HepG2 (cell line): ENCODE results near the gene RABGEF1. TPM values are rescaled to one million over a fixed set of nuclear protein-coding genes. Genes with fewer than 3 reads are reported as not detected.

Experiments used
- CSRNP2 ChIP-seq: sonication (generic); formaldehyde crosslinking; conservative IDR thresholded peaks from 2 replicates; pipeline ENCODE4 v1.8.0; 2022; ENCODE audit warnings: low read depth, missing genetic modification reagents
- GATAD2A ChIP-seq: IDR thresholded peaks from 2 replicates; pipeline ENCODE4 v1.6.1; 2016
- HES4 ChIP-seq: sonication (generic); formaldehyde crosslinking; IDR thresholded peaks from 2 replicates; pipeline ENCODE4 v1.9.0; 2021; ENCODE audit warnings: mild to moderate bottlenecking, missing genetic modification reagents, borderline replicate concordance
- ISX ChIP-seq: sonication (generic); formaldehyde crosslinking; conservative IDR thresholded peaks from 2 replicates; pipeline ENCODE4 v1.5.0; 2020; ENCODE audit warnings: missing genetic modification reagents
- KLF9 ChIP-seq: IDR thresholded peaks from 2 replicates; pipeline ENCODE4 v1.6.1; 2016; ENCODE audit warnings: low read depth
- MAX ChIP-seq: IDR thresholded peaks from 2 replicates; pipeline ENCODE4 v1.6.1; 2012; ENCODE audit warnings: inconsistent platforms
- NR0B2 ChIP-seq: sonication (generic); formaldehyde crosslinking; IDR thresholded peaks from 2 replicates; pipeline ENCODE4 v1.4.0; 2020; ENCODE audit warnings: mild to moderate bottlenecking, missing genetic modification reagents
- PATZ1 ChIP-seq: sonication (generic); formaldehyde crosslinking; IDR thresholded peaks from 2 replicates; pipeline ENCODE4 v1.4.0; 2020; ENCODE audit warnings: missing genetic modification reagents
- PRMT3 ChIP-seq: sonication (generic); formaldehyde crosslinking; IDR thresholded peaks from 2 replicates; pipeline ENCODE4 v1.8.1; 2022; ENCODE audit warnings: low read depth, mild to moderate bottlenecking, moderate library complexity, missing genetic modification reagents, borderline replicate concordance
- RAD51 ChIP-seq: fragments of 450-650 bp; IDR thresholded peaks from 2 replicates; pipeline ENCODE4 v1.6.1; 2016; ENCODE audit warnings: borderline replicate concordance
- RCOR2 ChIP-seq: IDR thresholded peaks from 2 replicates; pipeline ENCODE4 v1.6.1; 2016; ENCODE audit warnings: missing biosample characterization, missing genetic modification reagents
- TFE3 ChIP-seq: IDR thresholded peaks from 2 replicates; pipeline ENCODE4 v1.6.1; 2016
- TSC22D2 ChIP-seq: sonication (generic); formaldehyde crosslinking; IDR thresholded peaks from 2 replicates; pipeline ENCODE4 v1.5.1; 2020; ENCODE audit warnings: missing genetic modification reagents, mild to moderate bottlenecking, borderline replicate concordance
- ZFYVE20 ChIP-seq: sonication (generic); formaldehyde crosslinking; IDR thresholded peaks from 2 replicates; pipeline ENCODE4 v1.8.0; 2023; ENCODE audit warnings: low read depth, mild to moderate bottlenecking, moderate library complexity, missing genetic modification reagents, borderline replicate concordance
- ZNF367 ChIP-seq: sonication (generic); formaldehyde crosslinking; IDR thresholded peaks from 2 replicates; pipeline ENCODE4 v1.4.0; 2020; ENCODE audit warnings: missing genetic modification reagents, borderline replicate concordance
- ZNF549 ChIP-seq: sonication (generic); formaldehyde crosslinking; IDR thresholded peaks from 2 replicates; pipeline ENCODE4 v1.5.0; 2020; ENCODE audit warnings: missing genetic modification reagents
- ZNF564 ChIP-seq: sonication (generic); formaldehyde crosslinking; IDR thresholded peaks from 2 replicates; pipeline ENCODE4 v1.8.1; 2023; ENCODE audit warnings: mild to moderate bottlenecking, missing genetic modification reagents
- ZNF609 ChIP-seq: sonication (generic); formaldehyde crosslinking; IDR thresholded peaks from 2 replicates; pipeline ENCODE4 v1.4.0; 2020; ENCODE audit warnings: mild to moderate bottlenecking, missing genetic modification reagents, borderline replicate concordance
- ZNF670 ChIP-seq: sonication (generic); formaldehyde crosslinking; IDR thresholded peaks from 2 replicates; pipeline ENCODE4 v1.8.0; 2022; ENCODE audit warnings: mild to moderate bottlenecking, missing genetic modification reagents, borderline replicate concordance
- polyA plus RNA-seq, 8 experiments: library from polyadenylated mRNA; depleted of rRNA in 3 of 8; stranded (reverse) in 7 of 8; unstranded in 1 of 8; fragments of >200 nt; fragmentation: Illumina TruSeq in 4 of 8; extraction: Trizol in 4 of 8; gene quantifications; 2 replicates each; pipeline versions ENCODE4 v1.2.1 to v1.2.3, GENCODE V29; 2011 to 2016; ENCODE audit warnings: low read depth in 4 of 8, missing spikeins in 1 of 8, mixed read lengths in 1 of 8; ENCODE audit not compliant: insufficient read depth in 1 of 8
- total RNA-seq, 5 experiments: library from RNA; depleted of rRNA; stranded (reverse); fragments of >200 nt; fragmentation: Illumina TruSeq; extraction: Trizol; gene quantifications; 2 replicates each; pipeline ENCODE4 v1.2.3, GENCODE V29; 2016; ENCODE audit warnings: low read depth in 1 of 5

Gene RABGEF1
- total and polyA plus RNA-seq, 2 of the 13 experiments (the other 11 are each of a cell fraction or from before 2014, with no cell fraction given) = 22.7 to 35.3 TPM

- TF ChIP-seq ZNF609 (CRISPR knock-in tag) (peak; percentile 77), GATAD2A (peak; percentile 54; the same call in 1 of the 2 replicates), ZNF367 (CRISPR knock-in tag) (no peak), ISX (no peak), ZNF670 (CRISPR knock-in tag) (no peak), ZFYVE20 (CRISPR knock-in tag) (no peak), RCOR2 (CRISPR knock-in tag) (0 out of 2 replicates have a peak, but pooled peaks have one; percentile 21), TFE3 (CRISPR knock-in tag) (0 out of 2 replicates have a peak, but pooled peaks have one; percentile 19), ZNF564 (CRISPR knock-in tag) (peak; percentile 50; the same call in 1 of the 2 replicates), NR0B2 (CRISPR knock-in tag) (no peak), PRMT3 (CRISPR knock-in tag) (no peak; the same call in 1 of the 2 replicates), KLF9 (CRISPR knock-in tag) (no peak), ZNF549 (CRISPR knock-in tag) (no peak), CSRNP2 (CRISPR knock-in tag) (no peak), HES4 (no peak), TSC22D2 (no peak; the same call in 1 of the 2 replicates), PATZ1 (CRISPR knock-in tag) (peak; percentile 75), MAX (peak; percentile 69), RAD51 (no peak)
Measured at GRCh38 chr7:66740302-66740979, at the start of gene RABGEF1 (continued).
